OCI-LY1 (cell line): ENCODE data around the gene BZW2.

ENCODE experiments used
- H2AFZ ChIP-seq: fragments of 200-600 bp; sonication (generic), shearing (Covaris generic); 2 replicates; pipeline ENCODE4 v1.6.0; 2014; ENCODE audit warnings: antibody characterized with exemption, mild to moderate bottlenecking, low read length
- H3F3A ChIP-seq: fragments of 200-600 bp; sonication (generic), shearing (Covaris generic); 2 replicates; pipeline ENCODE4 v1.6.0; 2014; ENCODE audit warnings: mild to moderate bottlenecking, antibody characterized with exemption, low read length, moderate library complexity; ENCODE audit not compliant: insufficient read depth
- H3K27ac ChIP-seq: fragments of 200-600 bp; sonication (generic); 2 replicates; pipeline ENCODE4 v1.5.1; 2014; ENCODE audit warnings: low read length, mixed run types, mild to moderate bottlenecking, low read depth; ENCODE audit not compliant: poor library complexity, severe bottlenecking
- H3K27me3 ChIP-seq: fragments of 200-600 bp; sonication (generic); 2 replicates; pipeline ENCODE4 v1.6.0; 2014; ENCODE audit warnings: antibody characterized with exemption, mild to moderate bottlenecking, low read length, moderate library complexity; ENCODE audit not compliant: insufficient read depth
- H3K36me3 ChIP-seq: fragments of 200-600 bp; sonication (generic); 2 replicates; pipeline ENCODE4 v1.6.1; 2014; ENCODE audit warnings: mild to moderate bottlenecking, antibody characterized with exemption, low read length, moderate library complexity, mixed read lengths; ENCODE audit not compliant: insufficient read depth
- H3K4me1 ChIP-seq: fragments of 200-600 bp; sonication (generic); 2 replicates; pipeline ENCODE4 v1.5.1; 2014; ENCODE audit warnings: mild to moderate bottlenecking, low read length, moderate library complexity; ENCODE audit not compliant: insufficient read depth, severe bottlenecking
- H3K4me2 ChIP-seq: fragments of 200-600 bp; sonication (generic), shearing (Covaris generic); 2 replicates; pipeline ENCODE4 v1.6.1; 2014; ENCODE audit warnings: low read length
- H3K4me3 ChIP-seq: fragments of 200-600 bp; sonication (generic); 2 replicates; pipeline ENCODE4 v1.5.1; 2014; ENCODE audit warnings: low read length, low read depth, mild to moderate bottlenecking, mixed read lengths; ENCODE audit not compliant: poor library complexity, severe bottlenecking
- H3K79me2 ChIP-seq: fragments of 200-600 bp; shearing (Covaris generic); 2 replicates; pipeline ENCODE4 v1.6.1; 2016; ENCODE audit warnings: mixed run types, low read length, mixed read lengths; ENCODE audit not compliant: insufficient read depth
- H3K9ac ChIP-seq: fragments of 200-600 bp; sonication (generic), shearing (Covaris generic); 2 replicates; pipeline ENCODE4 v1.6.1; 2014; ENCODE audit warnings: mild to moderate bottlenecking, low read length, mixed read lengths
- H3K9me2 ChIP-seq: fragments of 200-600 bp; sonication (generic), shearing (Covaris generic); 2 replicates; pipeline ENCODE4 v1.6.1; 2014; ENCODE audit warnings: low read depth, mild to moderate bottlenecking, low read length, mixed read lengths
- H3K9me3 ChIP-seq: fragments of 200-600 bp; shearing (Covaris generic); 2 replicates; pipeline ENCODE4 v1.6.1; 2014; ENCODE audit warnings: low read length, mixed read lengths
- H4K20me1 ChIP-seq: fragments of 200-600 bp; sonication (generic), shearing (Covaris generic); 2 replicates; pipeline ENCODE4 v1.6.0; 2016; ENCODE audit warnings: mild to moderate bottlenecking, low read length; ENCODE audit not compliant: insufficient read depth
- EZH2 ChIP-seq: fragments of 200-600 bp; sonication (generic), shearing (Covaris generic); IDR thresholded peaks from 2 replicates; pipeline ENCODE4 v1.8.0; 2017; ENCODE audit warnings: borderline replicate concordance, mixed run types, mild to moderate bottlenecking, antibody characterized with exemption, low read length, moderate library complexity, mixed read lengths
- TF ChIP-seq, protein P1 (sequence below): fragments of 200-600 bp; sonication (generic), shearing (Covaris generic); IDR thresholded peaks from 2 replicates; pipeline ENCODE4 v1.5.1; 2017; ENCODE audit warnings: mild to moderate bottlenecking, antibody characterized with exemption, low read length, moderate library complexity, mixed read lengths

The BZW2 gene

DNA sequence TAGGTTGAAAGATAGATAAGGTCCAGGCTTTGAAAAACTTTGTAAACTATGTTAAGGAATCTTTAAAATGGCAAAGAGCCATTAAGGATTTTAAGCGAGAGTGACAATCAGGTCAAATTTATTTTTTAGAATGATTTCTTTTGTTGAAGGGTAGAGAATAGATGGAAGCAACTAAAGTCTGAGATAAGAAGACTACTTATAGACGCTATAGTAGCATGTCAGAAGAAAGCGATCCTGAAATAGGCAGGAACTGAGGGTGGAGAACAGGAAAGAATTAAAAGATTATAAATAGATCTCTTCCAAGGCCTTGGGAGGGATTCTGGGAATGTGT is 94.6 kb downstream of the BZW2 start:
- H3F3A ChIP-seq, result no peaks in the 10 kb centered on the region
- no peaks in the 10 kb centered on the region for H3K4me1 ChIP-seq
- H3K4me2 ChIP-seq, result no peak overlapping the region
- H3K4me3 ChIP-seq, result no peak overlapping the region
- H3K79me2 ChIP-seq, result no peaks in the 10 kb centered on the region
- H3K27me3 ChIP-seq, result 0 out of 2 replicates have a peak, but pooled peaks cover 3% of the 10 kb centered on the region
- H2AFZ ChIP-seq, result no peak overlapping the region
- H3K9ac ChIP-seq, result no peak overlapping the region
- H3K9me2 ChIP-seq, result no peaks in the 10 kb centered on the region
- no peak for TF ChIP-seq EZH2
- TF ChIP-seq, protein P1, sequence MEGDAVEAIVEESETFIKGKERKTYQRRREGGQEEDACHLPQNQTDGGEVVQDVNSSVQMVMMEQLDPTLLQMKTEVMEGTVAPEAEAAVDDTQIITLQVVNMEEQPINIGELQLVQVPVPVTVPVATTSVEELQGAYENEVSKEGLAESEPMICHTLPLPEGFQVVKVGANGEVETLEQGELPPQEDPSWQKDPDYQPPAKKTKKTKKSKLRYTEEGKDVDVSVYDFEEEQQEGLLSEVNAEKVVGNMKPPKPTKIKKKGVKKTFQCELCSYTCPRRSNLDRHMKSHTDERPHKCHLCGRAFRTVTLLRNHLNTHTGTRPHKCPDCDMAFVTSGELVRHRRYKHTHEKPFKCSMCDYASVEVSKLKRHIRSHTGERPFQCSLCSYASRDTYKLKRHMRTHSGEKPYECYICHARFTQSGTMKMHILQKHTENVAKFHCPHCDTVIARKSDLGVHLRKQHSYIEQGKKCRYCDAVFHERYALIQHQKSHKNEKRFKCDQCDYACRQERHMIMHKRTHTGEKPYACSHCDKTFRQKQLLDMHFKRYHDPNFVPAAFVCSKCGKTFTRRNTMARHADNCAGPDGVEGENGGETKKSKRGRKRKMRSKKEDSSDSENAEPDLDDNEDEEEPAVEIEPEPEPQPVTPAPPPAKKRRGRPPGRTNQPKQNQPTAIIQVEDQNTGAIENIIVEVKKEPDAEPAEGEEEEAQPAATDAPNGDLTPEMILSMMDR, result no peak
- no peaks in the 10 kb centered on the region for H4K20me1 ChIP-seq
- no peaks in the 10 kb centered on the region for H3K36me3 ChIP-seq
- no peak overlapping the region for H3K27ac ChIP-seq
- H3K9me3 ChIP-seq, result no peaks in the 10 kb centered on the region

DNA sequence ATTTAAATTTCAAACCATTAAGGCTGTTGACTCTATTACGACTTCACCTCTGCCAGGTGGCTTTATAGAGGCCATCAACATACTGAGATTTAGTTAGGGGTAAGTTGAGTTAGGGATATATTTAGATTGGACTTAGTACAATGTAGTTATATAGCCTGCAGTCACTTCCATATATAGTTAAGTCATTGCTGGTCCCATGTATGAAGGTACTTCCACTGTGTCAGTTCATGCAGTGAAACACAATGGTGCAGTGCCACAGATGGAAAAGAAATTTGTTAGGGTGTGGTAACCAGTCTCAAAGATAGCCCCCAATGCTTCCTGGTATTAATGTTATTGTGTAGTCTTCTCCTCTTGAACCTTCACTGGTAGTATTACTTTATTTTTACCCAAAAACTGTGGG is 95.0 kb downstream of the BZW2 start:
- Histone ChIP-seq H3K9me2 (no peaks in the 10 kb centered on the region), H3F3A (no peaks in the 10 kb centered on the region), H3K27ac (no peak overlapping the region), H3K9me3 (no peaks in the 10 kb centered on the region), H3K9ac (no peak overlapping the region), H3K27me3 (0 out of 2 replicates have a peak, but pooled peaks cover 3% of the 10 kb centered on the region), H4K20me1 (no peaks in the 10 kb centered on the region), H3K4me3 (no peak overlapping the region), H3K79me2 (no peaks in the 10 kb centered on the region), H3K4me1 (no peaks in the 10 kb centered on the region), H3K36me3 (no peaks in the 10 kb centered on the region), H2AFZ (no peak overlapping the region), H3K4me2 (no peak overlapping the region)
- TF ChIP-seq EZH2, result no peak
- TF ChIP-seq, protein P1, result no peak

DNA sequence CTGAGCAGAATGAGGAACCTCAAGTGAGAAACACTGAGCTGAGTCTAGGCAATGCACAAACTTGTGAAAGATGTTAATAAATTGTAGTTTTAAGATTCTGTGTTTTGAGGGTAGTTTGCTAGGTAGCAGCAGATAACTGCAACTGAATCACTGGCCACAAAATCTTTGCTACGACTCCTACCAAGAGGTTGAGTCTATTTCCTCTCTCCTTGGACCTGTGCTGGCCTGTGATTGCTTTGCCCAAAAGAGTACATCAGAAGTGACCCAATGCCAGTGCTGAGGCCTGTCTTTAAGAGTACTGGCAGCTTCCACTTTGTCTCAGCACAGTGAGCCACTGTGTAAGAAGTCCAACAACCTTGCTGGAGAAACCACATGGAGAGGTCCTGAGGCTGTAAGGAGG is 95.7 kb downstream of the BZW2 start:
- Histone ChIP-seq H3K4me2 (no peak overlapping the region), H3K4me1 (no peaks in the 10 kb centered on the region), H3K9me3 (no peaks in the 10 kb centered on the region), H4K20me1 (no peaks in the 10 kb centered on the region), H3K4me3 (no peak overlapping the region), H3K27ac (no peak overlapping the region), H3F3A (no peaks in the 10 kb centered on the region), H3K36me3 (no peaks in the 10 kb centered on the region), H3K79me2 (no peaks in the 10 kb centered on the region), H3K9me2 (no peaks in the 10 kb centered on the region), H3K9ac (no peak overlapping the region), H3K27me3 (0 out of 2 replicates have a peak, but pooled peaks cover 3% of the 10 kb centered on the region), H2AFZ (no peak overlapping the region)
- no peak for TF ChIP-seq EZH2
- TF ChIP-seq, protein P1, result no peak
